Anterior cingulate cortex (tissue), 58 donors: ENCODE results near the gene CDH1.
"Not testable (repeated sequence)": the region's sequence is repeated elsewhere in the genome, so short reads cannot be mapped to it uniquely, and the experiment has no call there.

Experiments used
- DNase-seq, 58 donors: peaks; one replicate each; lab custom pipeline; 2025; lab: John Stamatoyannopoulos, UW

CDH1 gene

DNA sequence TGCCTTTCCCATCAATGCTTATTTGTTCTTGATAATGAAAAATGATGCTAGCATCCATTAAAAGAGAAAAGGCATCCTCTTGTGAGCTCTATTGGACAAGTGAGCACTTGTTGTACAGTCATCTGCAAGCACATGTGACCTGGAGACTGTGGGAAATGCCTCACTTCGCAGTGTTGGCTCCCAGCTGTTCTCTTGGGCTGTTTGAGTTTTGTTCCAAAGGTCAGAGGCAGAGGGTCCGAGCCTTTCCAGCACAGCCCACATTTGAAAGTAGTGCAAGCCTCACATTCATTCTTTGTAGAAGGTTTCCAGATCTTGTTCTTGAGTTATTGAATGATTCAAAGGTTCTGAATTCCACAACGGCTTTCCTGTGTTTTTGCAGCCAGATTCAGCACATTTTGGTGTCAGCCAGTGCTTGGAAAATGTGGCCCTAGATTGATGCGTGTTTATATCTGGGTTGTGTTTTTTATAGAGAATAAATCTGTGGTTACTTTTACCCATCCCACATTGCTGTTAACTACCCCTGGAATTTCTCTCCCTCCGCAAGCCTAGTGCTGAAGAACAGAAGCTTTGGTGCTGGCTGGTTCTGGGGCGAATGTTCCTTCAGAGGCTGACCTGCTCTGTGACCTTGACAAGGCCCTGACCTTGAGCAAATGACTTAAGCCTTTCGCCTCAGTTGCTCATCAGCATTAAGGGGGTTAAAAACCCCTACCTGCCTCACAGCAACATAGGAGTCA is 49.8 kb downstream of the CDH1 start:
- peak in 56 of 58 donors; percentile 5 to 93 (median 67) for DNase-seq

DNA sequence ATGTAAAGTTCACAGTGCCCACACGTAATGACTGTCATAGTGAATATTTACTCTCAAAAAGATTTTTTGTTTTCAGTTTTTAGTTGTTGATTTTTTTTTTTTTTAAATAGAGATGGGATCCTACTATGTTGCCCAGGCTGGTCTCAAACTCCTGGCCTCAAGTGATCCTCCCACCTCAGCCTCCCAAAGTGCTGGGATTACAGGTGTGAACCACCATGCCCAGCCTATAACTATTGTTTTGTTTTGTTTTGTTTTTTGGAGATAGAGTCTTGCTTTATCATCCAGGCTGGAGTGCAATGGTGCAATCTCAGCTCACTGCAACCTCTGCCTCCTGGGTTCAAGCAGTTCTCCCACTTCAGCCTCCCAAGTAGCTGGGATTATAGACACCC is 50.3 kb downstream of the CDH1 start:
- DNase-seq, result not testable (repeated sequence)

DNA sequence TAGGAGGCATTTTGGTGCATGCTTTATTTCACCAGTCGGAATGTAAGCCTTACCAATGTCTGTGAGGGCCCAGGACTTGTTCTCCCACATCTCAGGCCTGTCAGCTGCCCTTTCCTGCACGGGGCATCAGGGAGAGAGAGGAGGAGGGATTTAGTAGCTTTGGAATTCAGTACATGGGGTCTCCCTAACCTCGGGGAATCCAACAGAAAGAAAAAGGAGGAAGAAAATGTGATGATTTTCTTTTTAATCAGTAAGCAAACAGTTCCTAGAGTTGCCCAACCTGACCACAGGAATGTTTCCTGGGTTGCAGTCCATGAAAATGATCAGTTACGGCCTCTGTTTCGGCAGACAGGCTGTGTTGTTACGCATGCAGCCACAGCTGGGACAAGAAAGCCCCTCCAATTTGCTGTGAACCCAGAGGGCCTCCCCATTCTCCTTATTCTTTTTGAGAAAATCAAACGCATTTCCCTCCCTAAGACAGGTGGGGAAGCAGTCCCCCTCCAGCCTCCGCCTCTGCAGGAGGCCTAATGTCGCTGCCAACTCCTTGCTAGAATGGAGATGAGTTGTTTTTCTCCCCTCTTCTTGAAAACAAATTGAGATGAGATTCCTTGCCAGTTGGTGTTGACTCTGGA is 53.2 kb downstream of the CDH1 start:
- no peak for DNase-seq

DNA sequence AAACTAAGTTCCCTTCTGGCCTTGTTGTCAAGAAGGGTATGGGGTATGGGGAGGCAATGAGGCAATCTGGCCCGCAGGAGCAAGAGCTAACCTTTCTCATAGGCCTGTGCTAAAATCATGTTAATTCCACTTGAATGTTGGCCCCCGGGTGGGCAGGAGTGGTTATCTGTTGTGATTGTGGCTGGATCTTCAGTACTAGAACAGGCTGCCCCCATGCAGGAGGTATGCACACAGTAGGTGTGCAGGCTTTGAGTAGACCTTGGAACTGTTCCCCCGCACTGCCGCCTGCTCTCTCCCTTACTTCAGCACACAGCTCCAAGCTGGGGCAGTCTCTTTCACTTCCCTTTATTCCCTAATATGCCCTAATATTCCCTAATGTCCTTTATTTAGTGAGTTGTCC is 53.9 kb downstream of the CDH1 start:
- no peak for DNase-seq

DNA sequence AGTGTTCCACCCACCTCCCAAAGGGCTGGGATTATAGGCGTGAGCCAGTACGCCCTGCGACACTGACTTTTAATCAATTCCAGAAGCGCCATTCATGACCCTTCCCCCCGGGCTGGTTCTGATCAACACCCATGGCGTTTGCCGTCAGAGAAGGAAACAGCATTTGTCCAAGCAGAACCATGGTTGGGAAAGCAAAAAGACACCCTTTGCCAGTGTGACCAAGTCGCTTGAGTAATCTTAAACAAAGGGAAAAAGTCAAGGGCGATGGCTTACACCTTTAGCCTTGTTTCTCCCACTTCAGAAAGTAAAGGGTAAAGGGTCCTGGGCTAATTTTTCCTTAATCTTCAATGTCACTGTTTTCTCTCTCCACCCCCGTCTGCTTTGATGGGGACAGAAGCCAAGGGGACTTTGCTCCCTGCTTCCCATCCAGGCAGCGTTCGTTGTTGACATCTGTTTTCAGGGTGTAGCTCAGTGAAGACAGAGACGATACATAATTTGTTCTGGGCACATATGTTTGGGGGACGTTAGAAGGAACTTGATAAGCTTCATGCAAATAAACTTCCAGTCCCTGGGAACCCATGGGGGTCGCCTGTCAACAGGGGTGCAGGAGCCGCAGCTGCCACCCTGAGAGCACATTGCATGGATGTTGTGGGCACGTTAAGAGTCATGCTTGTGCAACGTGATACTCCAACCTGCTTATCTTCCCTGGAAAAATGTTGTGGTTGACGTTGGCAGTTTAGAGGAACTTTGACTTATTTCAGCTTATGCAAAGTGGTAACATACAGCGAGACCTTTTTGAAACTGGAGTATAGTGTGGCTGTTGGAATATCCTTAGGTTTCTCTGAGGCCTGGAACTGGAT is 55.6 kb downstream of the CDH1 start:
- DNase-seq, result no peak

DNA sequence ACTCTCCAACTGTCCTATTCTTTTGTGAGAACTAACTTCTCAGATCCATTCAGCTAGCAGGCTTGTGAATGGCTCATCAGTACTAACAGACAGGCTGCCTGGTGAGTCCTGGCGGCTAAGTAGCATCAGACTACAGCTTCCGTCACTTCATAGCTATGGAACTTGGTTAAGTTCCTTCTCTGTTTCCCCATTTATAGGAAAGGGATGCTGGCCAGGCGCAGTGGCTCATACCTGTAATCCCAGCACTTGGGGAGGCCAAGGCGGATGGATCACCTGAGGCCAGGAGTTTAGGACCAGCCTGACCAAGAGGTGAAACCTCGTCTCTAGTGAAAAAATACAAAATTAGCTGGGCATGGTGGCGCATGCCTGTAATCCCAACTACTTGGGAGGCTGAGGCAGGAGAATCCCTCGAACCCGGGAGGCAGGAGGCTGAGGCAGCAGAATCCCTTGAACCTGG is 56.3 kb downstream of the CDH1 start:
- no peak for DNase-seq

DNA sequence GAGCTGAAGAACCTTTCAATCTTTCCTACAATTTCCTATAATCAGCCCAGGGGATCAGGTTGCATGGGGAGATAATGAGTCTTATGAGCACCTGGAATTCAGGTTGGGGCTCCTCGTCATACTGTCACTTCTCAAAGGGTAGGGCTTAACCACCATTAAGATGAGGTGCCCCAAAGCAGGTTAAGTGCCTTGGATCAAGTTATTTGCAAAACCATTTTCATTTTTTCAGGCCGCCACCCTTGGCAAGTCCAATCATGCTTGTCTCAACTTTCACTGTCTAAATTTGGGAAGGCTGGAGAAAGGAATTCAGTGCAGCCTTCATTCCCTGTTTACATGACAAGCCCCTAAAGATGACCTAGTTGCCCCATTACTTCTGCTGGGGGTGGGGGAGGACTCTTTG is 61.3 kb downstream of the CDH1 start:
- DNase-seq, result no peak

DNA sequence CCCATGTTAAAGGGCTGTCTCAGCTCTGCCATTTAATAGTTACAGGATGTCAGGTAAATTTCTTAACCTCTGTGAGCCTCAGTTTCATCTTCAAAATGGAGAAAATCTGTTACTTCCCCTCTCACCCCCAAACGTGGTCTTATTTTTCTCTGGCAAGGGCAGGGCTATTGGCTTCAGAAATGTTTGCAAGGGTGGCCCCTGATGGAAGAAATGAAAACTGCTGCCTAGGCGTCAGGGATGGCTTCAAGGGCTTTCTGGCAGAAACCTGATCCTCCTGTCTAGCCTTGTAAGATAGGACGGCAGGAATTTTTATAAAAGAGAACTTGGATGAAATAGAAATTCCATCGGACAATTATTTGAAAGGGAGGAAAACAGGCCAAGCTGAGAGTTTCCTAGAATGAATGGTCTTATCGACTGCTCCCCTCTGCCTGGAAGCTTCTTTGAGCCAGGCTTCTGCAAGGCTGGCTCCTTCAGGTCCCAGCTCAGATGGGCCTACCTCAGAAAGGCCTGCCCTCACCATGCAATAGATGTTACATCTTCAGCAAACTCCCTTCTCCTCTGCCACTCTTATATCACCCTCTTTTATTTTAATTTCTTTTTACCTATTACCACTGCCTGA is 63.3 kb downstream of the CDH1 start:
- DNase-seq, result peak in 38 of 58 donors; percentile 3 to 59 (median 30)

DNA sequence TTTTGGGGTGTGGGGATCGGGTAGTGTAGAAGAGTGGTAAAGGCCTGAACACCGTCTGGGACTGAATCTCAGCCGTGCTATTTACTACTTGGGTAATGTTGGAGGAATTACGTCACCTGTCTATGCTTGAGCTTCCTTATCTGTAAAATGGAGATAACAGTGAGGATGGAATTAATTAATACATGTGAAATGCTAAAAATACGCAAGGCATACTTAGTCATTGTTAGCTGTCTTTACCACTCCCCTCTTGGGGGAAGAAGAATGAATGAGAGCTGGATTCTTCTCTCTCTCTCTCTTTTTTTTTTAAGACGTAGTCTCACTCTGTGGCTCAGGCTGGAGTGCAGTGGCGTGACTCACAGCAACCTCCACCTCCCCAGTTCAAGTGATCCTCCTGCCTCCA is 65.1 kb downstream of the CDH1 start:
- no peak for DNase-seq

DNA sequence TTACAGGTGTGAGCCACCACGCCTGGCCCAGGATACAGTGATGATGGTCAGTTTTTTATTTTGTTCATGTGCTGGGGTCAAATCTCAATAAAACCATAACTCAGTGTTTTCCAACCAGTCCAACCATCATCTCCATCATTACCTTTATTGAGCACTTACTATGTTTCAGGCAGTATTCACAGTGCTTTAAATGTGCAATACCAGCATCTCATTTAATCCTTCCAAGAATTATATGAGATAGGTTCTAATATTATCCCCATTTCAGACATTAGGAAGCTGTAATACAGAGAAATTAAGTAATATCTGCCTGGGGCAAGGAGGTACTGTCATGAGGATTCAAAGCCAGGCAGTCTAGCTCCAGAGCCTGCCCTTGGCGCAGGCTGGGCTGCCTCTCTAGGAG is 69.3 kb downstream of the CDH1 start:
- DNase-seq, result no peak

DNA sequence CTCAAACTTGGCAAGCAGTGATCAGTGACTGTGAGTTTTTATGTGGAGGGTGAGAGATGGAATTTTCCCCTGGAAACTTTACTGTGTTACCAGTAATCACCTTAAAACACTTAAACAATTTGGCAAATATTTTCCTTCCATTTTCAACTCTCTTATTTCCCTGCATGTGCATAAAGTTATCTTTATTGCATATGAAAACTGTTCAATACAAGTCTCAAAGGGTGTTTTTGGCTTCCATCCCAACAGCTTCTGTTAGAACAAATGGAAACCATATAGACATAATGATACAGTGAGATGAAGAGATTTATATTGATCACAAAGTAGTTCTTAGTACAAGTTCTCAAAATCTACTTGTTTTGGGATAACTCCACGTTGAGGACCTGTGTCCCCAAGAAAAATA is 69.9 kb downstream of the CDH1 start:
- no peak for DNase-seq

DNA sequence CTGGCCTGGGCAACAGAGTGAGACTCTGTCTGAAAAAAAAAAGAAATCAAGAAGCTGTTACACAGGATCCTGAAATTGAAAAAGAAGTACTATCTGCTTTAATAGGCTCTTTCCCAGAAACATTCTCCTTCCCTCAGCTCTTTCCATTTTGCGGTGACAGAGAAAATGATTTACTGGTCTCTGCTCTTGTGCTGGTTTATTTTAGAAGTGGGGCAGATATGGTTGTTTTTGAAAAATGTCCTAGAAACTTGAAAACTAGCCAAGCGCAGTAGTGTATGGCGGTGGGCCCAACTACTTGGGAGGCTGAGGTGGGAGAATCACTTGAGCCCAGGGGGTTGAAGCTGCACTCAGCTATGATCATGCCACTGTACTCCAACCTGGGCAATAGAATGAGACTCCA is 77.4 kb downstream of the CDH1 start:
- DNase-seq, result no peak

DNA sequence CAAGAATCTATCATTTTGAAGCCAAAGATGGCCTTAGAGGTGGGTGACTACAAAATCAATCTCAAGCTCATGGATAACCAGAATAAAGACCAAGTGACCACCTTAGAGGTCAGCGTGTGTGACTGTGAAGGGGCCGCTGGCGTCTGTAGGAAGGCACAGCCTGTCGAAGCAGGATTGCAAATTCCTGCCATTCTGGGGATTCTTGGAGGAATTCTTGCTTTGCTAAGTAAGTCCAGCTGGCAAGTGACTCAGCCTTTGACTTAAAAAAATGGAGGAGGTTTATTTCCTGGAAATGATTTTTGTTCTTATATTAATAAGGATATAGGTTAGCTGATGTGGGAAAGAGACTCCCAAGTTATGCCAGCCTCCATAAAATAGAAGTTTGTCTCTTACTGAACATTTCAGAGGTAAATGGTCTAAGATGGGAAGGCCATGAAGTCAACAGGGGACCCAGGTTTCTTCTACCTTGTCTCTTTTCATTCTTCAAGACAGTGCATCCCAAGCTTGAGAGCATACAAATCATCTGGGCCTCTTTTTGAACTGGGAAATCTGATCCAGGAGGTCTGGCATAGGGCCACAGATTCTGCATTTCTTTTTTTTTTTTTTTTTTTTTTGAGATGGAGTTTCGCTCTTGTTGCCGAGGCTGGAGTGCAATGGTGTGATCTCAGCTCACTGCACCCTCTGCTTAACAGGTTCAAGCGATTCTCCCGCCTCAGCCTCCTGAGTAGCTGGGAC is 86.5 kb downstream of the CDH1 start:
- DNase-seq, result no peak

DNA sequence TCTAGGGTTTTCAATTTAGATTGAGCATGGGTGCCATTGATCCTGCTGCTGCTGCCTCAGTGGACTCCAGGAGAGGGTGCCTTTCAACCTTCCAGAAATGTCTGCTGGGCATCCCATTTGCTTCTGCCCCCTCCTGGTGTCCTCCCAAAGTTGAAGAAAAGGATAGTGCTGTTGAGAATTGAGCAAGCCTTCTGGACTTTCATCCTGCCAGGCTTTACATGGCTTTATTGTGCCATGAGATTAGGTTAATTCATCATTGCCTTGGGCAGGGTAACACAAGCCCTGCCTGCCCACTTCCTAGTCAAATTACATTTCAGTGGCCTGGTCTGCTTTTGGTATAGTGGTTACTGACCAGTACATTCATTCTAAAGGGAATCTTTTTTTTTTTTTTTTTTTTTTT is 88.3 kb downstream of the CDH1 start:
- DNase-seq, result no peak

DNA sequence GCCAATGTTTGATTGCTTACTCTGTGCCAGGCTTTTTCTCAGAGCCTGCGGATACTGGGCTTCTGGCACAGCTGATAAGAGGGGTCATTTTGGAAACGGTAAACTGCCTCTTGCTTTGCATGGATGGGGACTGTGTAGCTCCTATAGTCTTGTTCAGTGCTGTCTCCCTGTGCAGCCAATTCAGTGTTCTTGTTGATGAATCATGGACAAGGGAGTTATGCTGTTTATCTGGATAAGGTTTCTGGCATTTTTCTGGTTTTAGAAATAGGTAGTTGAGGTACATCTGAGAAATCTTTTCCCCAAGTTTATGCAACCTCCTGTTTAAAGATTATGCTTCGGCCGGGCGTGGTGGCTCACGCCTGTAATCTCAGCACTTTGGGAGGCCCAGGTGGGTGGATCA is 89.6 kb downstream of the CDH1 start:
- DNase-seq, result no peak

DNA sequence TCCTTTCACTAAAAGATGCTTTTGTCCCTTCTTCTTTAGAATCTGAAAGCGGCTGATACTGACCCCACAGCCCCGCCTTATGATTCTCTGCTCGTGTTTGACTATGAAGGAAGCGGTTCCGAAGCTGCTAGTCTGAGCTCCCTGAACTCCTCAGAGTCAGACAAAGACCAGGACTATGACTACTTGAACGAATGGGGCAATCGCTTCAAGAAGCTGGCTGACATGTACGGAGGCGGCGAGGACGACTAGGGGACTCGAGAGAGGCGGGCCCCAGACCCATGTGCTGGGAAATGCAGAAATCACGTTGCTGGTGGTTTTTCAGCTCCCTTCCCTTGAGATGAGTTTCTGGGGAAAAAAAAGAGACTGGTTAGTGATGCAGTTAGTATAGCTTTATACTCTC is 96.2 kb downstream of the CDH1 start:
- no peak for DNase-seq

DNA sequence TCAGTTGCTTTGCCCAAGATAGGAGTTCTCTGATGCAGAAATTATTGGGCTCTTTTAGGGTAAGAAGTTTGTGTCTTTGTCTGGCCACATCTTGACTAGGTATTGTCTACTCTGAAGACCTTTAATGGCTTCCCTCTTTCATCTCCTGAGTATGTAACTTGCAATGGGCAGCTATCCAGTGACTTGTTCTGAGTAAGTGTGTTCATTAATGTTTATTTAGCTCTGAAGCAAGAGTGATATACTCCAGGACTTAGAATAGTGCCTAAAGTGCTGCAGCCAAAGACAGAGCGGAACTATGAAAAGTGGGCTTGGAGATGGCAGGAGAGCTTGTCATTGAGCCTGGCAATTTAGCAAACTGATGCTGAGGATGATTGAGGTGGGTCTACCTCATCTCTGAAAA is 97.5 kb downstream of the CDH1 start:
- no peak for DNase-seq

DNA sequence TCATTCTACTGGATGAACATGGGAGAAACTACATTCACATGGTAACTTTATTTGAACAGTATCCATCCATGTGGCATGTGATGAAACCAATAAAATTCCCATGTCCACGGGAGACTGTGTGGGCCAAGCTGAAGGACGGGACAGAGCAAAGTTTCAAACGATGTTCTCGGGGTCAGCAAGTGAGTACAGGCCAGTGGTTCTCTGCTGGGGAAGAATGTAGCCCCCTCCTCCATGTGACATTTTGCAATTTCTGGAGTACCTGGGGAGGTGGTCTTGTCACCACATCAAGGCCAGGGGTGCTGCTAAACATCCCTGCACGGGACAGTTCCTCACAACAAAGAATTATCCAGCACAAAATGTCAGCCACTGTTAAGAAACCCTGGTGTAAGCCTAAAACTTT is 98.9 kb downstream of the CDH1 start:
- no peak for DNase-seq

DNA sequence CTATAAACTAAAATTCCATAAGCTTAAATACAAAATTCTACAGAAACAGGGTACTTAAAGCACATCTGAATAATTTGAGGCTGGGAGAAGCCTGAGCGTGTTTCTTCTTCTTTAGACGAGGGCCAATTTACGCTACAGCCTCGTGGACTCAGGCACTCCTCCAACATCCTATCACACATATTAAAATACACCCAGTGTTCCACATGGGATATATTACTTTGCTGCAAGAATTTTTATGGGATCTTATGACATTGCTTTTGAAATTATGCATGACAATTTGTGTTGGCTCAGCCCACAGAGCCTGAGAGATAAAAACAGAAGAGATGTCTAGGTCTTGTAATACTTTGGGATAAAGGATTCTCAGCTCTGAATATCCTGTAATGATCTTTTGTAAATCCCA is 102.7 kb downstream of the CDH1 start:
- no peak for DNase-seq

DNA sequence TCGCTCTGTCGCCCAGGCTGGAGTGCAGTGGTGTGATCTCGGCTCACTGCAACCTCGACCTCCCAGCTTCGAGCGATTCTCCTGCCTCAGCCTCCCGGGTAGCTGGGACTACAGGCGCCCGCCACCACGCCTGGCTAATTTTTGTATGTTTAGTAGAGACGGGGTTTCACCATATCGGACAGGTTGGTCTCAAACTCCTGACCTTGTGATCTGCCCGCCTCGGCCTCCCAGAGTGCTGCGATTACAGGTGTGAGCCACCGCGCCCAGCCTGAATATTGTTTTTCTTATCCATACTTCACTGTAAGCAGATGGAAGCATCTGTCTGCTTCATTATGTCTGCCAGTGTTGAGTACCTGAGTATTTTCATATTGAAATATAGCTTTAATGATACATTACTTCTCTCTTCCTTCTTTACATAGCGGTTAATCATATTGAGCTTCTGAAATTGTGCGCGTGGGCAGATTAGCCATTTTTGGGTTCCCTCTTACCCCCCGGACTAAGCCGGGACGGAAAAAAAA is 105.9 kb downstream of the CDH1 start:
- not testable (repeated sequence) for DNase-seq
